HepG2 (cell line): ENCODE results near the gene DNMT1. TPM values are rescaled to one million over a fixed set of nuclear protein-coding genes. Genes with fewer than 3 reads are reported as not detected.

Experiments used
- ATAC-seq: fragments of 200-7000 bp; cut with Tn5 transposase; 3 replicates; pipeline ENCODE4 v1.9.1; 2020; ENCODE audit warnings: mild to moderate bottlenecking, moderate library complexity
- BruUV-seq: library from RNA; stranded (reverse); fragments of 400-500 nt; replicated peaks from 2 replicates; lab custom pipeline; 2021; lab: Mats Ljungman, UMichigan
- CTCF ChIA-PET: fragments of 300-600 bp; formaldehyde crosslinking; extraction: SDS; loops from one replicate; lab custom pipeline; 2021; ENCODE audit warnings: low total read pairs, inconsistent platforms, low intra/inter-chr PET ratio; lab: Yijun Ruan, JAX
- POLR2A ChIA-PET: fragments of 350-600 bp; sonication (Branson Sonifier 250); formaldehyde crosslinking; loops from one replicate; lab custom pipeline; 2020; ENCODE audit warnings: antibody characterized with exemption, inconsistent platforms; lab: Yijun Ruan, JAX
- DNase-seq: peaks from one replicate; pipeline ENCODE4 v3.0.0-alpha.2; 2015; ENCODE audit warnings: low spot score
- FAIRE-seq: peaks from 3 replicates; lab custom pipeline; 2011; peaks lifted over from hg19 to GRCh38; lab: Jason Lieb, UNC
- H2AFZ ChIP-seq: one replicate; pipeline ENCODE4 v1.6.1; 2011; ENCODE audit warnings: low read length, inconsistent platforms
- H3K27ac ChIP-seq: fragments of 300-600 bp; 3 replicates; pipeline ENCODE4 v1.8.0; 2011; ENCODE audit warnings: mixed run types, mild to moderate bottlenecking, mixed read lengths, low read length, inconsistent platforms; ENCODE audit not compliant: insufficient read depth; ENCODE audit errors: extremely low read length
- H3K27me3 ChIP-seq, 2 experiments: fragments of 200-600 bp in 1 of 2; 2 replicates in 1 of 2; 3 replicates in 1 of 2; pipeline versions ENCODE4 v1.6.0 to v1.8.0; 2011; ENCODE audit warnings: low read length in 2 of 2, mild to moderate bottlenecking in 2 of 2, moderate library complexity in 2 of 2, inconsistent platforms in 1 of 2; ENCODE audit not compliant: insufficient read depth in 2 of 2, control insufficient read depth in 1 of 2
- H3K36me3 ChIP-seq, 2 experiments: fragments of 200-600 bp in 1 of 2; replicated peaks in 1 of 2; 2 replicates in 1 of 2; 3 replicates in 1 of 2; pipeline versions ENCODE4 v1.5.1 to v1.8.0; 2011; ENCODE audit warnings: low read length in 2 of 2, inconsistent platforms in 1 of 2; ENCODE audit not compliant: insufficient read depth in 2 of 2, control insufficient read depth in 1 of 2
- H3K4me1 ChIP-seq: 2 replicates; pipeline ENCODE4 v1.5.1; 2012; ENCODE audit warnings: low read length, inconsistent platforms; ENCODE audit not compliant: insufficient read depth
- H3K4me2 ChIP-seq: 2 replicates; pipeline ENCODE4 v1.6.0; 2011; ENCODE audit warnings: low read depth, low read length, inconsistent platforms
- H3K4me3 ChIP-seq, 3 experiments: fragments of 200-600 bp in 1 of 3; sonication (generic), shearing (Covaris generic) in 1 of 3; replicated peaks in 1 of 3; 2 replicates each; pipeline ENCODE4 v1.5.1; 2011 to 2016; ENCODE audit warnings: low read length in 3 of 3, inconsistent platforms in 2 of 3, low read depth in 2 of 3, mild to moderate bottlenecking in 2 of 3, control low read depth in 1 of 3, mixed read lengths in 1 of 3; ENCODE audit not compliant: insufficient read depth in 1 of 3
- H3K79me2 ChIP-seq: one replicate; pipeline ENCODE4 v1.6.1; 2011; ENCODE audit warnings: low read length, inconsistent platforms; ENCODE audit not compliant: insufficient read depth
- H3K9ac ChIP-seq: 2 replicates; pipeline ENCODE4 v1.6.0; 2011; ENCODE audit warnings: mild to moderate bottlenecking, low read depth, low read length, inconsistent platforms; ENCODE audit not compliant: insufficient read depth
- H3K9me3 ChIP-seq: 2 replicates; pipeline ENCODE4 v1.5.1; 2012; ENCODE audit warnings: mild to moderate bottlenecking, low read length
- H4K20me1 ChIP-seq: 2 replicates; pipeline ENCODE4 v1.6.0; 2011; ENCODE audit warnings: inconsistent platforms, mild to moderate bottlenecking, low read length, moderate library complexity; ENCODE audit not compliant: insufficient read depth
- CAMTA2 ChIP-seq: sonication (generic); formaldehyde crosslinking; IDR thresholded peaks from 2 replicates; pipeline ENCODE4 v1.4.0; 2020; ENCODE audit warnings: mild to moderate bottlenecking, missing genetic modification reagents, borderline replicate concordance
- GABPB1 ChIP-seq: IDR thresholded peaks from 2 replicates; pipeline ENCODE4 v1.6.1; 2016; ENCODE audit warnings: mild to moderate bottlenecking, missing genetic modification reagents, moderate library complexity, missing compliant biosample characterization
- KDM1A ChIP-seq: IDR thresholded peaks from 2 replicates; pipeline ENCODE4 v1.6.1; 2016; ENCODE audit warnings: missing compliant biosample characterization
- MTF2 ChIP-seq: sonication (generic); formaldehyde crosslinking; IDR thresholded peaks from 2 replicates; pipeline ENCODE4 v1.5.0; 2020; ENCODE audit warnings: missing genetic modification reagents, borderline replicate concordance
- NBN ChIP-seq: fragments of 450-650 bp; conservative IDR thresholded peaks from 2 replicates; pipeline ENCODE4 v1.6.1; 2017
- NFYB ChIP-seq: sonication (generic); formaldehyde crosslinking; IDR thresholded peaks from 2 replicates; pipeline ENCODE4 v1.4.0; 2020; ENCODE audit warnings: missing genetic modification reagents
- RNF2 ChIP-seq: fragments of 450-650 bp; conservative IDR thresholded peaks from 2 replicates; pipeline ENCODE4 v1.6.1; 2016; ENCODE audit warnings: low read depth
- STAG1 ChIP-seq: sonication (generic); formaldehyde crosslinking; IDR thresholded peaks from 2 replicates; pipeline ENCODE4 v1.4.0; 2020; ENCODE audit warnings: missing genetic modification reagents
- ZFP82 ChIP-seq: sonication (generic); formaldehyde crosslinking; IDR thresholded peaks from 2 replicates; pipeline ENCODE4 v1.5.1; 2020; ENCODE audit warnings: mild to moderate bottlenecking, missing genetic modification reagents, borderline replicate concordance
- ZNF207 ChIP-seq: fragments of 450-650 bp; IDR thresholded peaks from 2 replicates; pipeline ENCODE4 v1.6.1; 2016; ENCODE audit warnings: antibody characterized with exemption, borderline replicate concordance
- ZNF331 ChIP-seq: sonication (generic); formaldehyde crosslinking; IDR thresholded peaks from 2 replicates; pipeline ENCODE4 v1.4.0; 2020; ENCODE audit warnings: missing genetic modification reagents
- ZNF598 ChIP-seq: sonication (generic); formaldehyde crosslinking; IDR thresholded peaks from 2 replicates; pipeline ENCODE4 v1.5.1; 2020; ENCODE audit warnings: mild to moderate bottlenecking, missing genetic modification reagents, borderline replicate concordance
- WGBS: methylation state at CpG from one replicate; pipeline ENCODE4 v1.1.6; 2017; ENCODE audit warnings: low lambda C conversion rate; 5-methylcytosine and 5-hydroxymethylcytosine counted together
- in situ Hi-C: cut with HindIII; loops from 2 replicates; pipeline ENCODE4 v1.10.0; 2017; ENCODE audit warnings: low pct_unique_long_range_greater_than_20kb; ENCODE audit not compliant: extremely low pct_ligation_motif_present
- intact Hi-C: fragments of 100-400 bp; cut with micrococcal nuclease; formaldehyde crosslinking; loops from one replicate; pipeline ENCODE4 v1.10.0; 2022; ENCODE audit not compliant: unreplicated experiment
- polyA plus RNA-seq, 8 experiments: library from polyadenylated mRNA; depleted of rRNA in 3 of 8; stranded (reverse) in 7 of 8; unstranded in 1 of 8; fragments of >200 nt; fragmentation: Illumina TruSeq in 4 of 8; extraction: Trizol in 4 of 8; gene quantifications; 2 replicates each; pipeline versions ENCODE4 v1.2.1 to v1.2.3, GENCODE V29; 2011 to 2016; ENCODE audit warnings: low read depth in 4 of 8, missing spikeins in 1 of 8, mixed read lengths in 1 of 8; ENCODE audit not compliant: insufficient read depth in 1 of 8
- total RNA-seq, 5 experiments: library from RNA; depleted of rRNA; stranded (reverse); fragments of >200 nt; fragmentation: Illumina TruSeq; extraction: Trizol; gene quantifications; 2 replicates each; pipeline ENCODE4 v1.2.3, GENCODE V29; 2016; ENCODE audit warnings: low read depth in 1 of 5
- TF ChIP-seq, protein P1 (sequence below): sonication (generic); formaldehyde crosslinking; conservative IDR thresholded peaks from 2 replicates; pipeline ENCODE4 v1.4.0; 2020; ENCODE audit warnings: missing genetic modification reagents
- TF ChIP-seq, protein P2 (sequence below): sonication (generic); formaldehyde crosslinking; IDR thresholded peaks from 2 replicates; pipeline ENCODE4 v1.8.0; 2022; ENCODE audit warnings: missing genetic modification reagents, mild to moderate bottlenecking, borderline replicate concordance

The DNMT1 gene
- total and polyA plus RNA-seq, 2 of the 13 experiments (the other 11 are each of a cell fraction or from before 2014, with no cell fraction given), result 31.2 to 91.1 TPM

DNA sequence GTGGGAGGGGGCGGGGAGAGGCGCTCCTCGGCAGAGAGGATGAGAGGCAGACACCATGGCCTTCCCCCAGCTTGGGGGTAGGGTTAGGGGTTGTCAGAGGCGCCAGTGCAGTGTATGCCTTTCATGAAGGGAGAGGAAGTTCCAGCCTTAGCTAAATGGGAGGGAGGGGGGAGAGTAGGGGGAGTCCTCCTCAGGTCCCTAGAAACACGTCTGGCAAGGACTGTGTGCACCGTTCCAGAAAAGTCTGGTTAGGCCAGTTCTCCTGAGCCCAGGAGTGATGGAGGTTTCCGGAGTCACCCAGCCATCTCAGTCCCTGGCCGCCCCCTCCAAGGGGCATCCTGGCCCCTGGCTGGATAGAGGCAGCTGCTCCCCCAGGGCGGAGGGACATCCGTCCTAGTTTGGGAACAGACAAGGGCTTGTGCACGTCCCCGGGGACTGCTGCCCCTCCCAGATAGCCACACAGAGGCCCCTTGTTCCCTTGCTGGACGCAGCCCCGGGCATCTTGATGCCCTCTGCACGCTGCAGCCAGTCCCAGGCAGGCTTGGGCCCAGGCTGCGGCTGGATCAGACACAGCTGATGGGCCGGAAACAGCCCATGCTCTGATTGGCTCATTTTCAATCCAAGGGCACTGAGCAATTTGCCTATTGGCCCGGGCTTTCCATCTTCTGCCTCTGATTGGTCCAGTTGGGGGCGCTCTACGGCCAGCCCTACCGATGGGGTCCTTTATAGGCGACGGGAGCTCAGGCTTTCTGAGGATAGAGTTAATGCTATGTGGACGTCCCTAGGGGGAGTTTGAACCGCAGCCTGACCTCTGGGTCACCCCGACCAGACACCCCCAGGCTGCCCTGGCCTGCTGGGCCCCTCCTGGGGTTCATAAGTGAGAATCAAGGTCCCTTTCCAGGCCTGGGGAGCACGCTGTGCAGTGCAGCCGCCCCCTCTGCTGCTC, 32.5 kb upstream of the DNMT1 start (continued):
- TF ChIP-seq STAG1 (CRISPR knock-in tag) (peak; percentile 12; the same call in 1 of the 2 replicates), GABPB1 (CRISPR knock-in tag) (no peak), NFYB (CRISPR knock-in tag) (peak; percentile 78)

DNA sequence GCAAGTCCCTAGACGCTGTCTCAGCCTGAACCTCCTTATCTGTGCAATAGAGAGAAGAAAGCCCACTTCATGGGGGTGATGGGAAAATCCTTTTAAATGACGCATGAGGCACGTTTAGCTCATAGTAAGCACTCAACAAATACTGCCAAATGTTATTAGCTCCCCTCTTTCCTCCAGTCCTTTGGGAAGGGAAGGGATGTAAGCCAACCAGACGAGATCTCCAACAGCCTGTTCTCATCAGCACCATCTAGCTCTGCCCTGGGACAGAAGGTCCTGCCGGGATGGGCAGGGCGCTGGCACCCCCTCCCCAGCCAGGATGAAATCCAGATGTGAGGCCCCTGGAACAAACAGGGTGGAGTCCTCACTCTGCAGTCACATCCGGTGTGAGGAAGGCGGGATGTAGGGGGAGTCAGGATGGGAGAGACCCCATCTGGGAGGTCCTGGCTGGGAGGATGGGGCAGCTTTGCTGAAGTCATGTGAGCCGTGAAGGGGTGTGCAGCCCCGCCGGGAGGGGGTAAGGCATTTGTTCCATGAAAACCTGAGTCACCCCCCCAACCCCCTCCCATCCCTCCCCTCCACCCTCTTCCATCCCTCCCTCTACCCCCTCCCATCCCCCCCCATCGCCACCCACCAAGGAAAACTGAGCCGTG, 31.7 kb upstream of the DNMT1 start:
- no peak overlapping the region for H3K27ac ChIP-seq
- no peak overlapping the region for H3K9ac ChIP-seq
- CTCF ChIA-PET, result interaction anchor here (3.9 kb wide), 1 partner anchor 24 kb away, joined by 33 read pairs; no protein-coding TSS in a partner anchor
- ATAC-seq (no peak), FAIRE-seq (no peak), DNase-seq (no peak)
- intact Hi-C loops, result no loop called here
- no peak for TF ChIP-seq NBN
- no peak for TF ChIP-seq RNF2
- TF ChIP-seq MTF2, result no peak
- TF ChIP-seq, protein P1, sequence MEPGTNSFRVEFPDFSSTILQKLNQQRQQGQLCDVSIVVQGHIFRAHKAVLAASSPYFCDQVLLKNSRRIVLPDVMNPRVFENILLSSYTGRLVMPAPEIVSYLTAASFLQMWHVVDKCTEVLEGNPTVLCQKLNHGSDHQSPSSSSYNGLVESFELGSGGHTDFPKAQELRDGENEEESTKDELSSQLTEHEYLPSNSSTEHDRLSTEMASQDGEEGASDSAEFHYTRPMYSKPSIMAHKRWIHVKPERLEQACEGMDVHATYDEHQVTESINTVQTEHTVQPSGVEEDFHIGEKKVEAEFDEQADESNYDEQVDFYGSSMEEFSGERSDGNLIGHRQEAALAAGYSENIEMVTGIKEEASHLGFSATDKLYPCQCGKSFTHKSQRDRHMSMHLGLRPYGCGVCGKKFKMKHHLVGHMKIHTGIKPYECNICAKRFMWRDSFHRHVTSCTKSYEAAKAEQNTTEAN, result no peak
- no peak for TF ChIP-seq ZNF207
- TF ChIP-seq ZNF598 (CRISPR knock-in tag), result no peak
- TF ChIP-seq CAMTA2 (CRISPR knock-in tag), result no peak
- TF ChIP-seq KDM1A (CRISPR knock-in tag), result no peak
- TF ChIP-seq, protein P2, sequence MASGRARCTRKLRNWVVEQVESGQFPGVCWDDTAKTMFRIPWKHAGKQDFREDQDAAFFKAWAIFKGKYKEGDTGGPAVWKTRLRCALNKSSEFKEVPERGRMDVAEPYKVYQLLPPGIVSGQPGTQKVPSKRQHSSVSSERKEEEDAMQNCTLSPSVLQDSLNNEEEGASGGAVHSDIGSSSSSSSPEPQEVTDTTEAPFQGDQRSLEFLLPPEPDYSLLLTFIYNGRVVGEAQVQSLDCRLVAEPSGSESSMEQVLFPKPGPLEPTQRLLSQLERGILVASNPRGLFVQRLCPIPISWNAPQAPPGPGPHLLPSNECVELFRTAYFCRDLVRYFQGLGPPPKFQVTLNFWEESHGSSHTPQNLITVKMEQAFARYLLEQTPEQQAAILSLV (CRISPR knock-in tag), result no peak
- TF ChIP-seq ZNF331 (CRISPR knock-in tag), result no peak
- TF ChIP-seq ZFP82 (CRISPR knock-in tag), result no peak
- H3K27me3 ChIP-seq, result peaks cover 2 to 7% of the 10 kb centered on the region in 2 experiments; a peak in 4 of 5 replicates
- H3K4me1 ChIP-seq, result peaks cover 14% of the 10 kb centered on the region
- H3K36me3 ChIP-seq, result no peaks in the 10 kb centered on the region
- H3K79me2 ChIP-seq, result no peaks in the 10 kb centered on the region
- BruUV-seq, result no TSS peak
- H3K9me3 ChIP-seq, result no peaks in the 10 kb centered on the region
- no peak overlapping the region for H3K4me3 ChIP-seq
- POLR2A ChIA-PET, result interaction anchor here (0.6 to 1.0 kb wide), 2 partner anchors 8 to 12 kb away, joined by 3 read pairs; no protein-coding TSS in a partner anchor
- H2AFZ ChIP-seq, result no peak overlapping the region
- H3K4me2 ChIP-seq, result no peak overlapping the region
- 69% methylated on average over 10 of the region's 13 CpGs for WGBS
- H4K20me1 ChIP-seq, result no peaks in the 10 kb centered on the region
- in situ Hi-C loops, result no loop called here
